T-helper 1 cell (primary cell): Measurements from ENCODE around the gene SDF2L1.

Experiments used
- DNase-seq, 5 donors: peaks; one replicate each; pipeline ENCODE4 v3.0.0-alpha.2; 2012 to 2020

The SDF2L1 gene

DNA sequence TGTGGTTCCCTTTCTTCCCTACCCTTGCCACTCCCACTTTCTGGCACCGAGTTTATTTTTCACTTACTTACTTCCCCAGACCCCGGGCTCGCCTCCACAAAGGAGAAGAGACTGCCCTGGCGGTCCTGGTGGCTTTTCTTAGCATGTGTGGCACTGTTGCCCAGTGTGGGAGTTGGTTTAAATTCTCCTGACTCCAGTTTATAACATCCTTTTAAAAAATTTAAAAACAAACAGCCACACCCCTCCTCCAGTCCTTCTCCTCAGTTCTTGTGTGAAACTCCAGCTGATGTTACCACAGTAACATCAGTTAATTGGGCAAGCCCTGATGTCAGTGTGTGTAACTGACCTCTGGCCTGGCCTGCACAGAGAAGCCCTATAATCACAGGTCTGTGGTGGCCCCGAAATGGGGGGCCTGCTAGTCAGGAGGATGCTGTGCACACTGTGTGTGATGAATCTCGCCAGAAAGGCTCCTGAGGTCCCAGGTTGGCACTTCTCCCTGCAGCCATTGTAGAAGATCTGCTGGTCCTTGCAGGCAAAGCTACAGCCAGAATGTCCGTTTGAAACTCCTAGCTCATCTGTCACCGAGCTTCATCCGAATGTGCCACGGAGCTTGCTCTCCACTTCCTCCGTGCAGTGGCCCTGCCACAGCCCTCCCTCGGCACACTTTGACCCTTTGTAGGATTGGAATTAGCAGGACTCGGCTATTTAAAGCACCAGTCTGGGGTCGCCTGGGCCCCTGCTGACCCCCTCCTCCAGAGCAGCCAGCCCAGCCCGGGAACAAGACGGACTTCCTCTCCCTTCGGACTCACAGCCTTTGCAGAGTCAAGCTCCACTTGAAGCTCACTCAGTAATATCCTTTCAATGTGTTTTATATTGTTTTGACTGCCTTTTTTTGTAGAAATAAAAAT, 19.8 kb upstream of the SDF2L1 start:
- DNase-seq: no peak

DNA sequence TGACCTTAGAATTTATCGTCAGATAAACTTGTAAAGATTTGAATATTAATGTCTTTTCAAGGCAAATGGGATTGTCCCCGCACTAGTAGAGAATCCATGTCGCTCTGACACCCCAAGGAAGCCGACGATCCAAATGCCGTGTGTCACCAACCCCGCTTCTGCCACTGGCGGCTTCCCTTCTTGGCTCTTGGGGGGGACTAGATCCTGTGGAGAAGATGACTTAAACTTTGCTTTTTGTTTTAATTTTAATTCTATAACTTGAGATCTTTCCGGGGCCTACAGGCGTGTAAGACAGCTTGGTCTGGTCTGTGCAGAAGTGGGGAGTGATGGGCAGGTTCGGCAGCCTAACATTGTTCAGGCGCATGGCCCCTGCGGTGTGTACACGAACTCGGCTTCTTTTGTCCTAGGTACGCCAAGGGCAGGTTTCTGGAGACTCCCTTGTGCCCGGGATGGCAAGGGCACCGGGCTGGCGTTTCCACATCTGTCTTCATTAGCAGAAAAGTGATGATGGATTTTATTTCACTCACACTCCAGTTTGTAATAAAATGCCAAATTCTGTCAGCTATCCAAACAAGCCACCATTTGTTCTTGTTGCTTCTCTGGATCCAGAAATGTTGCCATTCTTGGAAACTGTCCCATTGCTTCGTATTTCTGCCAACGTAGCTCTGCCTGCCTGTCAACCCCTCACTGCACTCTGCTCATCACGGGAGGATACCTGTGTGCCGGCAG, 19.0 kb upstream of the SDF2L1 start:
- no peak for DNase-seq

DNA sequence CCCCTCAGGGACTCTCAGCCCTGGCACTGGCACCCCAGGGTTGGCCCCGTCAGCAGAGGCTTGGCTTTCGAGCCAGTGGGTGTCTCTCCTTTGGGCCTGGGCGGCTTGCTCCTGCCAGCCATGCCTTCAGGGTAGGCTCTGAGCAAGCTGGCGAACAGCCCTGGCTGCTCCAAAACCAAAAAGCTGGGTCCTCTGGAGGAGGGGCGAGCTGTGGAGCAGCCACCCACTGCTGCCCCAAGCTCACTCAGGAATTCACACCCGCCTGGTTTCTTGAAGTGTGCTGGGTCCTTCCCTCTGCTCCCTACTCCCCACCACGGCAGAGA, 18.5 kb upstream of the SDF2L1 start:
- DNase-seq: no peak

DNA sequence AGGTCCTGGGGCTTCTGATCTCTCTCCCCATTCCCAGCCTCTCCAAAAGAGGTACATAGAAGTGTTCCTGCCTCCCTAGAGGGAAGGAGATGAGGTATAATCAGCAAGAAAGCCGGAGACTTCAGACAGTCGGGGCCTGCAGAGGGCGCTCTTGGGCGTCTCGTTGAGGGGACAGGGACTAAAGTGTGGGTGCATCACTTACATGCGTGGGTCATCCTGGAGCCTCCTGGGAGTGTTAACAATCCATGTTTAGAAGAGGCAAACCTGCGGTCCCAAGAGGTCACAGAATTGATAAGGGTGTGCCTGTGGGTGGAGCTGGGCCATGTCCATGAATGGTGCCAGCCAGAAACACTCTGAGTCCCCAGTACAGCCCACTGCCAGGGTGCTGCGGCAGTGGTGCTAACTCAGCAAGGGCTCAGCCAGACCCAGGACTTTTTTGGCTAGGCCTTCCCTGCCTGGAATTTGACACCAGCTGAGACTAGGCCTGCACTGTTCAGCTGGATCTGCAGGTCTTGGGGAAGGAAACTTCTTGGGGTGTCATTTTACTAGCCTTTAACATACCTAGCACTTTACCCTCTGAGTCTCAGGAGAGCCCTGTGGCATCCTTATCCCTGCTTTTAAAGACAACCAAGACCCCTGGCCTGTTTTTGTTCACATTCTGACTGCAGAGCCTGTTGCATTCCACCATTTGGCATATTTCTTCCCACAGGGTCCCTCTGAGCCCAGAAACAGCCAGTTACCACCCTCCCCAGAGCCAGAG, 17.8 kb upstream of the SDF2L1 start:
- peak in 2 of 5 donors; percentile 17 to 25 for DNase-seq

DNA sequence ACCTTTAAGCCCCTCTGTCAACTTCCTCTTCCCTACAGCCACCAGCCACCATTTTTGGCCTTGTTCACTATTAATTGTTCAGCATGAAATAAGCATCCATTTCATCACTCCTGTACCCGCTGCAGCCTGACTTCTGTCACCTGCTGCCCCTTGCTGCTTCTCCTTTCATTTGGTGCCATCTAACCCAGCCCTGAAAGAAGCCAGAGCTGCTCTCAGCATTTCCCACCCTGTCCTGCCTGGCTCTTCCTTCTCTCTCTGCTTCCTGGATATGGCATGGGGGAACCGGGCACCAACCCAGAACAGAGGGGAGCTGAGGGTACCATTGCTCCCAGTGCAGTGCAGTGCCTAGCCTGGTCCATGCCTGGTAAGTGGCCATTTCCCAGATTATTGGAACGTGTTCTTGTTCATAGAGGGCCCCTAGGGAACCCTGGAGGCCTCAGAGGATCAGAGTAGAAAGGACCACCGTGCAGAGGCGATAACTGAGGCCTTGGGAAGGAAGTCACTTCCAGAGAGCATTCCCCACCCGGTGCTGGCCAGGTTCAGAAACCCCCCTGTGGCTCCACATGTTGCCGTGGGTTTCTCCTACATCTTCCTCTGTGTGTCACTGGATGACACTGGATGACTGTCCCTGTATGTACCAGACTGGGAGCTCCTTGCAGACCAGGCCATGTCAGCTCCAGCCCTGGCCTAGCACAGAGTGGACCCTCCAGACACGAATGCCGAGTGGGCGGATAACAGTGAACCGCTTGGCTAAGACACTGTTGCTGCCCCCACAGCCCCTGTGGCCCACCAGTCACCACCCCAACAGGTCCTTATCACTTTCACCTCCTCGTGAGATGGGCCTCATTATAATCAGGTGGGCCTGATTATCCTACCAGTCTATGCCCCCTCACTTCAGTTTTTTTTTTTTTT, 17.0 kb upstream of the SDF2L1 start:
- no peak for DNase-seq

DNA sequence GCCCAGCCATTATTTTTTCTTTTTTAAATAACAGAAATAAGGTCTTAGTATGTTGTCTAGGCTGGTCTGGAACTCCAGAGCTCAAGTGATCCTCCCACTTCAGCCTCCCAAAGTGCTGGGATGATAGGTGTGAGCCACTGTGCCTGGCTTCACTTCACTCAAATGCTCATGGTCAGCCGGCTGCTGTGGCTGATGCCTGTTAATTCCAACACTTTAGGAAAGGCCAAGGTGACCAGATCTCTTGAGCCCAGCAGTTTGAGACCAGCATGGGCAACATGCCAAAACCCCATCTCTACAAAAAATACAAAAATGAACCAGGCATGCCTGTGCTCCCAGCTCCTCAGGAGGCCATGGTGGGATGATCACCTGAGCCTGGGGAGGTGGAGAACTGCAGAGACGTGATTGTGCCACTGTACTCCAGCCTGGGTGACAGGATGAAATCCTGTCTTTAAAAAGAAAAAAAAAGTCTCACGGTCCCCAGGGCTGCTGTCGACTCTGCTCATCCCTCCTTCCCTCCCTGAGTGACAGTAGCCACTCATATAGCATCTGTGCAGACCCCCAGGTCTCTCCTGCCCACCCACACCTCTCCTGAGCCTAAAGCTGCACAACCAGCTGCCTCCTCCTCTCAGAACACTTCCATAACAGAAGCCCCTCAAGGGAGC, 15.9 kb upstream of the SDF2L1 start:
- DNase-seq: no peak

DNA sequence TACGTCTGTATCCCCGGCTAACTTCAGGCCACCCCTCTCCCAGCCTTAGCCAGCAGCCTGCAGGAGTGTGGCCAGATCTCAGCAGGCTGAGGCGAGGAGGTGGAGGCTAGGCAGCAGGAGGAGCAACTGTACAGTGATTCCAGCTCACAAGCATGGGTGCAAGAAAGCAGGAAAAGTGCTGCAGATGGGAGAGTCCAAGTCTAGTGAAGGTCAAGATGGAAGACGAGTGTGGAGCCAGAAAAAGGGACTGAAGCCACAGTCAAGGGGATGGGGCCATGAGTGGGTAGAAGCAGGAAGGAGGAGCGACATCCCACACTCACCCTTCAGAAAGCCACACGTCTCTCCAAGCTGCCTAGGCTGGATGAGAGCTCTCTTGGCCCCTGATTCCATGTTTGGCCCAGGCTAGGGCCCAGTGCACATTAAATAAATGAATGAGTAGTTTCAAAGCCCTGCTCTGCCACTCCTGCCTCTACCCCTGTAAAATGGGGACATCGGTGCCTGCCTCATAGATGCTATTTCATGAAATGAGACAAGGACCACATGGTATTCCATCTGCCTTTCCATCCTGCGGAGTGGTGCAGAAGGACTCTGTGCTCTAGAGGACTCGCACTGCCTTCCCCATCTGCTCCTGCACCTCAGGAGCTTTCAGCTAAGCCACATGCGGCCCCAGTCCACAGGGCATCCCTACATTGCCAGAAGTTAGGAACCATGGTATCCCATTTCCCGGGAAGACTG, 15.2 kb upstream of the SDF2L1 start:
- DNase-seq: no peak

DNA sequence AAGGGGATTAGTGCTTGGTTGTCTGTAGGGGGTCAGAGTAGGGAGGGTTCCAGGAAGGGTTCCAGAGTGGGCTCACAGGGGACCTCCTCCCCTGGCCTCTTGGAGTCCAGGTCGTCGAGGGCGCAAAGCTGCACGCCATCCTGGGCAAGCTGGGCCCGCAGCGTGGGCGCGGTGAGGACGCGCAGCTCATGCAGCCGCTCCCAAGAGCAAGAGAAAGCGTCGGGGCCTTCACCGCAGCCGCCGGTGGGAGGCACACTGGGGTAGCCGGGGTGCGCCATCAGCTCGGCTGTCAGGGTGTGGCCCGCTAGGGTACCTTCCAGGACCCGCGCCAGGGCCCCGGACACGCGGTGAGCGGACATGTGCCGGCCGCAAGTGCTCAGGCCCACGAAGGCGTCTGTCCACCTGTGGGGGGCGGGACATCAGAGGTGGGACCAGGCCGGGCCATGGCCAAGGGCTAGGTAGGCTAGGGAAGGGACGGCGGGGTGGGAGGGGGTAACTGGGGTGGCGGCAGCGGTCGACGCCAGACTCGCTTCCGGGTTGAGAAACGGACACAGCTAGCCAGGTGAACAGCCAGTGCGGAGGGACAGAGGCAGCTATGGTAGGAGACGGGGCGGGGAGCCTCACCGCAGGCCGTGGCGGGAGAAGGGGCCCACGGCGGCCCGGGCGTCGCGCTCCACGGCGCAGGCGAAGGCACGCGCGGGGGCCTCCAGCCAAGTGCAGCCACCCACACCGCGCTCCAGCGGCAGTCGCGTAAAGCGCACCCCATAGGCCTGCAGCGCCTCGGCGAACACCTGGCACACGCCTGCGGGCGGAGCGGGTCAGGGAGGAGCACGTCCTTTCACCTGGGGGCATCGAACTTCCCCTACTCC, 13.5 kb upstream of the SDF2L1 start:
- no peak for DNase-seq

DNA sequence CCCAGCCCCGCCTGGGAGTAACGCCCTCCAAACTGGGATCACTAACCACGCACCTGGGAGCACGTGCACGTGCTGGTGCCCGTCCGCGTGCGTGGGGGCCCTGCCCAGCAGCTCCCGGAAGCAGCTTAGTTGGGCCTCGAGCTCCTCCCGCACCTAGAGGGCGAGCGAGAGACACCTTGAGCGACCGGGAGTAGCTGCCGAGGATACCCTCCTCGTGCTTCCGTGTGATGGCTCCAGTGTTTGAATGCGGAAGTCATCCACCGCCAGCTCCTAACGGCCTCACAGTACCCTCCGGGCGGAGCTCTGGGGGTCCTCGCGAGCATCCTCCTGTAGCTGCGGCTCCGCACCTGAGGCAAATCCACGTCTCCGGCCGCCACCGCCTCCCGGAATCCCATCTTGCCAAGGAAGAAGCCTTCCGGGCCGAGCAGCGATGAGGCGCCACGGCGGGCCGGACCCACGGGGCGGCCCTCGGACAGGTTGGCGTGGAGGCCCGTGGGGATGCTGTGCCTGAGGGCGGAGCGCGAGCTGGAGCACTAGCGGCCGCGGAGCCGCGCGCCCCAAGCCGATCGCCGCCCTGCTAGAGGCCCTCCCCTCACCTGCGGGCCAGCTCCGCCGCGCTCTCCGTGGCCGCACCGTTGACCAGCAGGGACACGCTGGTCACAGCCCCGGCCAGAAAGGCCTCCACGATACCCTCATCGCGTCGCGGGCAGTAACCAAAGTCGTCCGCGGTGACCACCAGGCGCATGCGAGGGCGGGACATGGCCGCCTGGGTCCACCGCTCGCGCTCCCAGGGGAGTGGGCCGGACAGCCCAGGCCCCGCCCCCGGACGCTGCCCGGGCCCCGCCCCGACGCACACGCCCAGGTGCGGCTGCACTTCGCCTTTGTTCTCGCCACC, 12.6 kb upstream of the SDF2L1 start, which contains the start of gene YDJC:
TSS of gene YDJC (minus strand) at position 768 of the 895 bp plus-strand sequence. CDS start at position 760, 8 bp downstream.
- peak; percentile 90 to 94 (median 93) for DNase-seq

DNA sequence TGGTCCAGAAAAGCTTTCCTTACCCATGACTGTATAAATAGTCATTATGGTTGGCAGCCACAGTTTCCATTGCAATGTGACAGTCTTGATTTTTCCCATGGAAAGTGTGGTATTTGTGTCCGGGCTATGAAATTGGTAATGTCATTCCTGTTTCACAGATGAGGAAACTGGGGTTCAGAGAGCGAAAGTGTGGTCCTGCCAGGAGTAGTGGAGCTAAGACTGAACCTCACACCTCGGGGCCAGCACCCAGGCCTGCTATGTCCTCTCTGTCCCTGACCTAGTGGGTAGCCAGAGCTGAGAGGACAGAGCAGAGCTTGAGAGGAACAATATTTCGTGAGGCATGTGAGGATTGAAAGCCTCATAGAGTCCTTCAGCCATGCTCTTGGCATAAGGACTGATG, 11.1 kb upstream of the SDF2L1 start:
- DNase-seq: no peak

DNA sequence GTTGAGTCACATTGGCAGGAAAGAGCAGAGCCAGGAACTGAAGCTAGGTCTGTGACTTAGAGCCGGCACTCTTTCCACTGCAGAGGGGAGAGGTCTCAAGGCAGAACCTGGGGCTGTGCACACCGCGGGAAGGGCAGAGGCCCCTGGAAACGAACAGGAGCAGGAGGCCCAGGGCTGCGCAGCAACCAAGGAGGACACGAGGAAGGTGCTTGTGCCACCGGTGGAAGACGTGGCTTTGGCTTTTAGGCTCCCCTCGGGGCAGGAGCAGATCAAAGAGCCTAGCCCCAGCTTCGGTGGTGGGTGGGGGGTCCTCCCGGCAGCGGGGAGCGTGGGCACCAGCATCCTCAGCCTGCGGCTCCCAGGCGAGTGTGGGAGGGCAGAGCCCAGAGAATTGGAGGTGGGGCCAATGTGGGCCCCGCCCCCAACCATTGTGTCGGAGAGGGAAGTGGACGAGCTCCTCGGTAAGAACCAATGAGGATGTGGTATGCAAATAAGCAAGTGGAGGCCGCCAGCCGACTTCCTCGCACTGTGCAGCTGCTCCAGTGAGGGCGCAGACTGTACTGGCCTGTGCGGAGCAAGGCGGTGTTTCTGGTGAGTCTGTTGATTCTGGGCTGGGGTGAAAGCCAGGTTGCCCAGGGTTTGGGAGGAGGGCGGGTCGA, 9.7 kb upstream of the SDF2L1 start, which contains the start of gene CCDC116:
TSS of gene CCDC116 (plus strand) at position 524 of the 659 bp plus-strand sequence. CDS start 422 bp downstream, outside the sequence.
- DNase-seq: peak; percentile 43 to 77 (median 64)

DNA sequence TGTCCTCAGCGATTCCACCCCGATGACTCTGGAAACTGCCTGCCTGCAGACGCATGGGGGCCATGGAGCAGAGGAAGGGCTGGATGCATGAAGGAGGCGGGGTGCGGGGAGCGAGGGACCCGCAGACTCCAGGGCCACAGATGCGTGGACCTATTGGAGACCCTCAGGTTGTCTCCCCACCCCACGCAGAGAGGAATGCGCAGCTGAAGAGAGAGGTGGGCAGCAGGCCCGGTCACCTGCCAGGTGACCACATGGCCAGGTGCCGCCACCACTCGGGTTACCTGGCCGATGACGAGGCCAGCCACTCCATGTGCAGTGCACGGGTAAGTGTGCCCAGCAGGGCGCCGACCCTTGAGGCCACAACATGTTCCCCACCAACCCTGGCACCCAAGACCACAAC, 9.2 kb upstream of the SDF2L1 start:
- no peak for DNase-seq

DNA sequence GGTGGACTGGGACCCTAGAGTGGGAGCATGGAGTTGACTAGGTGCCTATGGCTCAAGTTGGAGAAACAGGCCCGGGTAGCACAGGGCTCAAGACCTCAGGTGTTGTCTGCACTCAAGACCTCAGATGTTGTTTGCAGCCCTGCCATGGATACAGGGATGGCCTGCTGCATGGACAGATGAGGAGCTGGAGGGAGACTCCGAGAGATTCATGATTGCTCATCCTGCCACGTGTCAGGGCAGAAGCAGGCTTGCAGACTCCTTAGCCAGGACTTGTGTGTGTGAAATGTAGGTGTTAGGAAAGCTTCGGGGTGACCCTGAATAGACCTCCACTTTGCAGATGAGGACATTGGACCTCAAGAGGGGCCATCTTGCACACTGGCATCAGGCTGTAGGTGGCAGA, 8.6 kb upstream of the SDF2L1 start:
- no peak for DNase-seq

DNA sequence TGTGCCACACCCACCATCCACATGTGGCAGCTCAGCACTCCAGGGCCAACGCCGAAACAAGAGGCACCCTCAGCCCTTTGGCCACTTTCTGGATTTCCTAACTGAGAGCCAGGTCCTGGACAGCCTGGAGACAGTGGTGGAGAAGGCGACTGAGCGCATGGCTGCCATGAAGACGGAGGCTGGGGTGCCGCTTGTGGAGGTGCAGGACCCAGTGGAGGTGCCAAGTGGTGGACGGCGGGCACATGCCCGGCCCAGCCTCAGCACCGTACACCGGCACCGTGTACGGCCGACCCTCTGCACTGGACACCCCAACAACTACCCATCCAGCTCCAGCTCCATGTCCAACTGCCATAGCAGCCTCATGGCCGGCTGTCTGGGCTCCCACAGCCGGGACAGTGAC, 8.0 kb upstream of the SDF2L1 start:
- no peak for DNase-seq

DNA sequence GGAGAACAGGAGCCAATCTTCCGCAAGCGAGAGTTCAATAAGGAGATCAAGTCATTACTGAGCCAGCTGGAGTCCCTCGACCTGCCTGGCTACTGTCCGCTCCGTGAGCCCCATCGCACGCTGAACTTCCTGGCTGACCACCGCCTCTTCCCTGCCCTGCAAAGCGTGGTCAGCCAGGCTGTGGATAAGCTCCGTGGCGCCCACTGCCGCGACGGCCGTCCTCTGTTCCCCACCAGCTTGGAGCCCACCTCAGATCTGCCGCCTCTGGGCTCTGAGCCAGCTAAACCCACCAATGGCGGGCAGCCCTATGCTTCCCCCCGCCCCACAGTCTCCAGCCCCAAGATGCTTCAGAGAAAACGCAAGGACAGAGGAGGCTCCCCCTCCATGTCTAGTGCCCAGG, 7.3 kb upstream of the SDF2L1 start:
- no peak for DNase-seq

DNA sequence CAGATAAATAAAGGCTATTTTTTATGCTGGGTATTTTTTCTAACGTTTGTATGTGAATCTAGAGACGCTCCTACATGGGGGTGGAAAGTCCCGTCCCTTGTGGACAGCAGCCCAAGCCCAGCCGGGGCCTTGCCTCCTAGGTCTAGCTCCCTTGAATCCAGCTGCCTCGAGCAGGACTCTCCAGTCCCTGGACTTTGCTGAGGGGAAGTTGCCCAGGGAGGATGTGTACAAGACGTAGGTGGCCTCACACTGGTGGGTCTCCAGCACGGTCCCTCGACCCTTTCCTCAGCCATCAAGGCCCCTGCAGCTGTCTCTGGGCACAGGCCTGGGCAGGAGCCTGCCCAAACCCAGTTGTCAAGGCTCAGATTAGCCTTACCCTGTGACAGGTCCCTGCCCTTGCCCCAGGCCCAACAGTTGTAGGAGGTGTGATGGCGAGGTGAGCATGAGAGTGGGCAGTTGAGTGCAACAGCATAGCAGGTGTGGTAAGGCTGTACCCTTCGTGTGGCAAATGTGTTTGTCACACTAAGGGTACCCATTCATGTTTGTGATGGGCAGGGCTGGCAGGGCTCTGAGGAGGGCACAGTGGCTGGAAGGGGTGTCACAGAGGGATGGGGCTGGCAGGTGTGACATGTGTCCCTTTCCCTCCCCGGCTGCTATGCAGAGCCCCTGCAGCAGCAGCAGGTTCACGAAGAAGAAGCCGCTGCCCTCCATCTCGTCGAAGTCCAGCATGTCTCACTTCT, 6.2 kb upstream of the SDF2L1 start:
- DNase-seq: no peak

DNA sequence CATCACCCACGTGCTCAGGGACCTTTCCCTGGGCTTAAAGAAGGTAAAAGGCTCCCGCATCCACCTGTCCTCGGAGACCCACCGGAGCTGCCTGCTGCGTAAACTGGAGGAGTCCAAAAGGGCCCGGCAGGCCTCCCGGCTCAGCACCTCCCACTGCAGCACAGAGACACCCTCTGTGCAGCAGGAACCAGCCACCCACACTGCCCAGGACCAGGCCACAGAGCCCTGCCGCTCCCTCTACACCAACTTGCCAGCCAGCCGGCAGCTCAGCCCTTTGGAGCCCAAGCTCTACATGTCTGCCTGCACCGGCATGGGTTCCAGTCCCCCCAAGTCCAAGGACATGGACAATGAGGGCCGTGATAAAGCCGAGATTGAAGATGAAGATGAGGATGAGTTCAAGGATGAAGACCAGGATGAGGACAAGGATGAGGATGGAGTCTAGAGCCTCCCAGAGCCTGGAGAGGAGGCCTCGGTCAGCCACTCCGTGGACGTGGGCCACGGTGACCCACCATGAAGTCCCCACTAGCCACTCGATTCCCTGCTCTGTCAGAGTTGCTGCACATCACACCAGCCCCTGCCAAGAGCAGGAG, 5.4 kb upstream of the SDF2L1 start:
- no peak for DNase-seq
